BE2C (cell line): ENCODE data around the gene SEMA4F.

Experiments used
- DNase-seq: peaks from one replicate; pipeline ENCODE4 v3.0.0-alpha.2; 2020
- H3K27me3 ChIP-seq: fragments of 250-450 bp; sonication (Bioruptor Pico); 2 replicates; pipeline ENCODE4 v1.5.1; 2020; ENCODE audit warnings: mild to moderate bottlenecking
- H3K36me3 ChIP-seq: fragments of 250-450 bp; sonication (Bioruptor Pico); 2 replicates; pipeline ENCODE4 v1.5.1; 2020; ENCODE audit warnings: mild to moderate bottlenecking
- H3K4me1 ChIP-seq: fragments of 250-450 bp; sonication (Bioruptor Pico); 2 replicates; pipeline ENCODE4 v1.5.1; 2020
- H3K4me3 ChIP-seq: 2 replicates; pipeline ENCODE4 v1.5.1; 2011; ENCODE audit warnings: low read depth, low read length
- H3K9me3 ChIP-seq: fragments of 250-450 bp; sonication (Bioruptor Pico); 2 replicates; pipeline ENCODE4 v1.5.1; 2020
- TF ChIP-seq, protein P1 (sequence below): IDR thresholded peaks from 2 replicates; pipeline ENCODE4 v1.5.1; 2012; ENCODE audit warnings: mild to moderate bottlenecking, low read depth, low read length

SEMA4F gene

GRCh38 chr2:74714691-74715080 is 60.6 kb downstream of the SEMA4F start:
- no peaks in the 10 kb centered on the region for H3K36me3 ChIP-seq
- no peak overlapping the region for H3K4me3 ChIP-seq
- DNase-seq = no peak
- H3K27me3 ChIP-seq = no peaks in the 10 kb centered on the region
- TF ChIP-seq, protein P1, sequence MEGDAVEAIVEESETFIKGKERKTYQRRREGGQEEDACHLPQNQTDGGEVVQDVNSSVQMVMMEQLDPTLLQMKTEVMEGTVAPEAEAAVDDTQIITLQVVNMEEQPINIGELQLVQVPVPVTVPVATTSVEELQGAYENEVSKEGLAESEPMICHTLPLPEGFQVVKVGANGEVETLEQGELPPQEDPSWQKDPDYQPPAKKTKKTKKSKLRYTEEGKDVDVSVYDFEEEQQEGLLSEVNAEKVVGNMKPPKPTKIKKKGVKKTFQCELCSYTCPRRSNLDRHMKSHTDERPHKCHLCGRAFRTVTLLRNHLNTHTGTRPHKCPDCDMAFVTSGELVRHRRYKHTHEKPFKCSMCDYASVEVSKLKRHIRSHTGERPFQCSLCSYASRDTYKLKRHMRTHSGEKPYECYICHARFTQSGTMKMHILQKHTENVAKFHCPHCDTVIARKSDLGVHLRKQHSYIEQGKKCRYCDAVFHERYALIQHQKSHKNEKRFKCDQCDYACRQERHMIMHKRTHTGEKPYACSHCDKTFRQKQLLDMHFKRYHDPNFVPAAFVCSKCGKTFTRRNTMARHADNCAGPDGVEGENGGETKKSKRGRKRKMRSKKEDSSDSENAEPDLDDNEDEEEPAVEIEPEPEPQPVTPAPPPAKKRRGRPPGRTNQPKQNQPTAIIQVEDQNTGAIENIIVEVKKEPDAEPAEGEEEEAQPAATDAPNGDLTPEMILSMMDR = no peak
- H3K4me1 ChIP-seq = no peaks in the 10 kb centered on the region
- H3K9me3 ChIP-seq = no peaks in the 10 kb centered on the region

DNA sequence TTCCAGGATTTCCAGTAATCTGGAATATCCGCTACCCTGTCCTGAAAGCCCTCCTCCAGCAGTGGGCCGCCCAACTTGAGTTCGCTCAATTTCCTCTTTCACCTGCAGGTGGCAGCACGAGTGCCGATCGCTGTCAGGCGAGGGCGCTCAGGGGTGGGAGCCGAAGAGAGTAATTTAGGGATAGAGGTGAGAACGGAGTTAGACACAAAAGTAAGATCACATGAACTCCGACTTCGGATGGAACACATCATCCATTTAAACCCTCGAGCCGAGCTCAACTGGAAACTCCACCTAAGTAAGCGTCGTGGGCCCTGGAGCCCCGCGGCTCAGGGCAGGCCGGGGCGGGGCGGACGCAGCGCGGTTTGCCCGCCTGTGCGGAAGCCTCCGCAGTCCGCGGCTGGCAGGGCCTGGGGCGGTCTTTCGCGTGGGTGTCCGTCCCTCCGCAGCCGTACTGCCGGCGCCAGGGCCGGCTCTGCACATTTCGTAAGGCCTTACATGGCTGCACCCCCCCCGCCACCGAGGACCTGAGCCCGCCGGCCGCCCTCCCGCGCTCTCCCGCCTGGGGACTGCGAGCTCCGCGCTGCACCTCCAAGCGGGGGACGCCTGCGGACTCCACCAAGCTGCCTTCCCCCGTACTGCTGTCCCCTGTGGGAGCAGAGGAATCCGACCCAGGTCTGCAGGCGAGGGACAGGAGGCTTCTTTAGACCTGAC is 61.2 kb downstream of the SEMA4F start:
- Histone ChIP-seq H3K9me3 (no peaks in the 10 kb centered on the region), H3K27me3 (no peaks in the 10 kb centered on the region), H3K36me3 (no peaks in the 10 kb centered on the region), H3K4me1 (no peaks in the 10 kb centered on the region), H3K4me3 (peak overlapping the region; percentile 59)
- peak; percentile 70 for DNase-seq
- TF ChIP-seq, protein P1 = peak; percentile 75

DNA sequence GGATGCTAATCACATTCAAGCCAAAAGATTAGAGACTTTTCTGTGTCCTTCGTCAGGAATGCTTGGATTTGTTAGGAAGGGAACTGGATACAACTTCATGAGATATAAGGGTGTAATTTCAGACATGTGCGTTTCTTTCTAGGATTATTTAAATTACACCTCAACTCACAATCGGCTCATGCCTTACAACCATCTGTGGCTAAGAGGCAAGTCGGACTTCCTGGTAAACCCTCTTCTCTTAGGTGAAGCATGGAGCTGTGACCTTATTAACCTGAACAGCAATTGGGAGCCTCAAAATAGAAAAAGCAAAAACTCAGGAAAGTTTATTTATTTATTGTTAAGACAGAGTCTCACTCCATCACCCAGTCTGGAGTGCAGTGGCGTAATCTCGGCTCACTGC is 61.8 kb downstream of the SEMA4F start:
- Histone ChIP-seq H3K9me3 (no peaks in the 10 kb centered on the region), H3K36me3 (no peaks in the 10 kb centered on the region), H3K27me3 (no peaks in the 10 kb centered on the region), H3K4me1 (no peaks in the 10 kb centered on the region), H3K4me3 (peak overlapping the region; percentile 59)
- DNase-seq = no peak
- TF ChIP-seq, protein P1 = no peak

DNA sequence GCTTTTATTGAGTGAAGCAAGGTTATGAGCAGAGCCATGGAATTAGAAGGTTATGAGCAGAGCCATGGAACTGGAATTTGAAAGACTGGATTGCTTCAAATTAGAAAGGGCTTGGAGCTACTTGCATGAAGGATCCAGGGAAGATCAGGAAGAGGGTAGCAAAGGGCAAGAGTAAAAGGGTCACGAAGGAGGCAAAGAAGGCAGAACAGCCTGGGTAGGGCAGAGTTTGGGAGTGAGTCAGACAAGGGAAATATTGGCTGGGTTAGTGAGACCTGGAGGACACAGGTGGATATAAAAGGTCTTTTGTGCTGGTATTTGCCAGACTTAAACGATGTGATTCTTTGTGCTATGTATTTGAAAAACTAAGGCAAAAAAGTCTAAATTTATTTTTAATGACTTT is 65.0 kb downstream of the SEMA4F start:
- Histone ChIP-seq H3K4me3 (no peak overlapping the region), H3K9me3 (no peaks in the 10 kb centered on the region), H3K27me3 (no peaks in the 10 kb centered on the region), H3K4me1 (no peaks in the 10 kb centered on the region), H3K36me3 (no peaks in the 10 kb centered on the region)
- TF ChIP-seq, protein P1 = no peak
- no peak for DNase-seq

GRCh38 chr2:74721316-74721715 is 67.3 kb downstream of the SEMA4F start:
- H3K36me3 ChIP-seq = no peaks in the 10 kb centered on the region
- no peaks in the 10 kb centered on the region for H3K4me1 ChIP-seq
- H3K27me3 ChIP-seq = no peaks in the 10 kb centered on the region
- DNase-seq = no peak
- H3K9me3 ChIP-seq = no peaks in the 10 kb centered on the region
- TF ChIP-seq, protein P1 = no peak
- H3K4me3 ChIP-seq = no peak overlapping the region

DNA sequence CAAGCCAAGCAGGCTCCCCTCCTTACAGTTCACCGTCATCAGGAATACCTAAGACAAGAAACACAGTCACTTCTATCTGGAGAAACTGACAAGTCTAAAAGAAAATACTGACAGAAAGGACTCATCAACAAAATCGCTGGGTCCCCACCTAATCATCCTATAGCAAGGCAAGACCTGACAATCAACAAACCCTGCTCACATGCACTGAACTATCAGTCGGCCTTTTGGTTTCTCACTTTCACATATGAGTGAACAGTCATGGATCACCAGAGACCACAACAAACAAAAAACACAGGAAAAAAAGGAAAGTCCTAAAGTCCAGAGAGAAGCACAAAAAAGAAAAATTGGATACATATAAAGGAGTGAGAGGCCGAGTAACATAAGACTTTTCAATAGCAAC is 70.4 kb downstream of the SEMA4F start:
- TF ChIP-seq, protein P1 = no peak
- no peak overlapping the region for H3K4me3 ChIP-seq
- no peaks in the 10 kb centered on the region for H3K36me3 ChIP-seq
- H3K9me3 ChIP-seq = no peaks in the 10 kb centered on the region
- no peaks in the 10 kb centered on the region for H3K4me1 ChIP-seq
- no peak for DNase-seq
- H3K27me3 ChIP-seq = no peaks in the 10 kb centered on the region
